GM12875 (cell line): ENCODE results near the gene WDR46.

ENCODE experiments used
- H3K4me3 ChIP-seq: one replicate; pipeline ENCODE4 v1.5.1; 2011; ENCODE audit warnings: low read depth, low read length, control low read depth
- CTCF ChIP-seq: IDR thresholded peaks from 2 replicates; pipeline ENCODE4 v1.5.1; 2011; ENCODE audit warnings: low read depth, mild to moderate bottlenecking, control low read depth, inconsistent platforms, low read length, moderate library complexity, borderline replicate concordance; ENCODE audit not compliant: insufficient read depth

WDR46 gene

GRCh38 chr6:33276864-33277662 lies 12.0 kb downstream of the WDR46 start, which contains the start of gene B3GALT4:
Gene B3GALT4, plus strand, starts transcription at chr6:33277123. Its CDS starts 297 bp downstream, at chr6:33277420.
- TF ChIP-seq CTCF, result peak; percentile 58
- peak within 1 kb of the TSS; percentile 57 for H3K4me3 ChIP-seq

- peak overlapping the region; percentile 57 for H3K4me3 ChIP-seq
- no peak for TF ChIP-seq CTCF
Observed at GRCh38 chr6:33276581-33276863, 12.5 kb downstream of the WDR46 start.

- peak overlapping the region; percentile 57 for H3K4me3 ChIP-seq
Observed at GRCh38 chr6:33275795-33276580, 13.1 kb downstream of the WDR46 start.

- TF ChIP-seq CTCF, result no peak
- peak overlapping the region; percentile 18 for H3K4me3 ChIP-seq
Observed at GRCh38 chr6:33273924-33274902, 14.8 kb downstream of the WDR46 start.

GRCh38 chr6:33273129-33273923 lies 15.7 kb downstream of the WDR46 start:
- TF ChIP-seq CTCF, result no peak
- peak overlapping the region; percentile 61 for H3K4me3 ChIP-seq

- no peak for TF ChIP-seq CTCF
- peak overlapping the region; percentile 61 for H3K4me3 ChIP-seq
Observed at GRCh38 chr6:33272275-33273128, 16.5 kb downstream of the WDR46 start.
